Hippocampal formation (tissue), 2 donors: Measurements from ENCODE around the gene GPR27.

ENCODE experiments used
- DNase-seq, 2 donors: peaks; one replicate each; lab custom pipeline; 2025; lab: John Stamatoyannopoulos, UW

The GPR27 gene

DNA sequence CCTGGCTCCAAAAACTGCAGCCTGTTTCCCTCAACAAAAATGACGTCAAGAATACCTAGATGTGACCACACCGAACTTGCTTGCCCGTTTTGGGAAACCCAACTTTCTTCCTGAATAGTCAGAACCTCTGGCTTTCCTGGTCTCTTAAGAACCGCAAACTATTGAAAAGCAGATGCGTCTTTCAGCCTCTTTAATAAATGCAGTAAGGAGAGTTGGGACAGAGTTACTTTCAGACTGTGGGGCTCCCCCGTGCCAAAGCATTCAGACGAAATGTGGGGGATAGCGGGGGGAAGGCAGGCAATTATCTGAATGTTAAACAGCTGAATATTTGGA is 32.5 kb downstream of the GPR27 start:
- DNase-seq, result no peak

- no peak for DNase-seq
Measured at GRCh38 chr3:71786551-71786950, 32.9 kb downstream of the GPR27 start.

DNA sequence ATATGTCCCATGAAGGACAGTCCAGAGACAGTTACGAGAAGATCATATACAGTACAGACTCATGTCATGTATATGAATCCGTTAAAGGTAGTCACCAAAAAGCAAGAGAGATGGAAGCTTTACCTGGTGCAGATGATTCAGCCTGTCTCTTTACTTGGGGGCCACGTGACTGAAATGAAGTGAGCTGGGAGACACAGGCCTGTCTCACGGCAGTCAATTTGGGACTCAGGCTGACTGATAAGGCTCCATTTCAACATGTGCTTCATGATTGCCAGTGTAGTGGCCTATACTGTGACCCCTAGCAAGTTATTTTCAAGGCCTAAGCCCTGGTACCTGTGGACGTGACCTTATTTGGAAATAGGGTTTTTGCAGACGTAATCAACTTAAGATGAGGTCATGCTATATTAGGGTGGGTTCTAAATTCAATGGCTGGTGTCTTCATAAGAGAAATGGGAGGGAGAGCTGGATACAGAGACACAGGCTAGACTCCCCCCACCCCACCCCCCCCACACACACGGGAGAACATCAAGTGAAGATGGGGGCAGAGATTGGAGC is 34.3 kb downstream of the GPR27 start:
- no peak for DNase-seq

DNA sequence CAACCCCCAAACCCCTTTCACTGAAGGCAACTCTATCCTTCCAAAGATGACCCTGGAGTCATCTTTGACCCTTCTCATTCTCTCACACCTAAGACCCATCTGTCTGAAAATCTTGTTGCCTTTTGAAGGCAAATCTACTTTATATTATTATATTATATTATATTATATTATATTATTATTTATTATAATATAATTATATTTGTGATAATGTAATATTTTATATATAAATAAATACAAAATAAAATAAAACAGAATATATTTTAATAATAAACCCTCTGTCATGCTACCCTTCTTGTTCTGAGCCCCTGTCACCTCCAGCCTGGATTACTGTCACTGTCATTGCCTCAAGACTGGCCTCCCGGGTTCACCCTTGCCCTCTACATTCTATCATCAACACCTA is 36.3 kb downstream of the GPR27 start:
- DNase-seq, result no peak

GRCh38 chr3:71791634-71792033 is 38.0 kb downstream of the GPR27 start:
- no peak for DNase-seq

GRCh38 chr3:71796290-71796689 is 42.6 kb downstream of the GPR27 start:
- no peak for DNase-seq

DNA sequence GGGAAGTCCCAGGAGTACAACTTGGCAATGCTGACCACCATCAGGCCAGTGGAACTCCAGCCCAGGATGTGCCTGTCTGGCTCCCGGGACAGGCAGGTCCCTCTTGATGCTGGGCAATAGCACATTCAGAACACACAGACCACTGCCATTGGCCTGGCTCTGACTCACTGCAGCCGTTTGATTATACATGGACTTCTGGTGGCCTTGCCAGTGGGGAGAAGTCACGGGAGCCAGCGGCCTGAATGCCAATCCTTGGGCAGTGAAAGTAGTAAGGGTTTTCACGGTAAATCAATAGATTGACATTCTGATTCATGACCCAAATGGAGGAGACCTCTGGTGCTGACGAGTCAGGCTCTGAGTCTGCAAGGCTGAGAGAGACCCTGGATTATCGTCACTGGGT is 43.8 kb downstream of the GPR27 start:
- DNase-seq, result no peak

DNA sequence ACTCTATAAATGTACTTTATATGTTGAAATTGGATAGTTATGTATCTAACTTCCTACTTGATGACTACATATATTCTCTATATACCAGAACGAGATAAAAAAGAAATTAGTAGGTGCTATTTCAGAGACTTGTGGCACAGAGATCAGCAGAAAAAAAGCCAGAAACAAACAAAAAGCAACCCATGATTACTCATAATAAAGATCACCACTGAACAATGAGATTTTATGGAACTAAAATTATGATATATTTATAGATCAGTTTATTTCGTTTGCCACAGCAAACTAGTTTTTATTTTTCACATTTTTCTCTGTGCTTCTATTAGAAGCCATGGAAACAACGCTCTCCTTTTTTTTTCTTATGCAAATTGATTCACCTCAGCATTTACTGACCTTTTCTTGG is 46.4 kb downstream of the GPR27 start:
- no peak for DNase-seq

DNA sequence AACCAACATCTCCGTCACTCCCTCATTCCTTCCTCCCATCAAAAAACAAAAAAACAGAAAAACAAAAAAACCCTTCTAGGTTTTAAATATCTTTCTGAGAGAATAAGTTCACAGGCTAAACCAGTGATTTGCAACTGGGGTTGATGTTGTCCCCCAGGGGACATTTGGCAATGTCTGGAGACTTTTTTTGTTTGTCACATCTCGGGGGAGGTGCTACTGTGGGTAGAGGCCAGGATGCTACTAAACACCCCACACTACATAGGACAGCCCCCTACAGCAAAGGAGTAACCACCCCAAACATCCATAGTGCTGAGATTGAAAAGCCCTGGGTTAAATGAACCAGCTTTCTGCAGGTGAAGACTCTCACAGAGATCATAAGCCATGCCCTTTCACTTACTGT is 48.3 kb downstream of the GPR27 start:
- DNase-seq, result no peak

DNA sequence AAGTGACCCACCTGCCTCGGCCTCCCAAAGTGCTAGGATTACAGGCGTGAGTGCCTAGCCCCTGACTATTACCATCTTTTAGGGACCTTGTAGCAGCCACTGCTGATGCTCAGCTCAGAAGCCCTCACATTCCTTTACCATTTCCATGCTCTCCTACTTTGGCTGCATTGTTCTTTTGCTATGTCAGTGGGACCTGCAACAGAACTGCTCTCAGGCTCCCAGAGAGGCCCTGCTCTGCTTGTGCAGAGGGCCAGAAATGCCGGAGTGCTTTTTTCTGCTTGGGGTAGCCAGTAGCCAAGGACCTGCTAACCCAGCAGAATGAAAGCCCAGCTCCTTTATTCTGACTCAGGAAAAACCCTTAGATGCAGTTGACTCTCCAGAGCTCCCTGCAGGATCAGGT is 49.6 kb downstream of the GPR27 start:
- DNase-seq, result no peak

- DNase-seq, result no peak
Measured at GRCh38 chr3:71805199-71805598, 51.5 kb downstream of the GPR27 start.

DNA sequence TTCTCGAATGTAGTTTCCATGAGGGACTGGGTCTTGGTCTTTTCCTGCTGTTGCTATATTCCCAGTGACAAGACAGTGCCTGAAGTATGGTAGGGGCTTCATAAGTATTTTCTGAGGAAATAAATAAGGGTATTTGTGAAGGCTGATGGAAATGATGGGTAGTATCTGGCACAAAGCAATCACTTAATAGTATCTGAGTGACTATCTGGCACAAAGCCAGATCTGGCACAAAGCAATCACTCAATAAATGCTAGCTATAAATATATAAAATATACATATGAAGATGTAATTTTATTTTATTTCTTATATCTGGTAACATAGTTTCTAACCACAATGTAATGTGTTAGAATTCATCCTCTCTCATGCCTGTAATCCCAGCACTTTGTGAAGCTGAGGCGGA is 52.0 kb downstream of the GPR27 start:
- DNase-seq, result no peak
